Colonic mucosa (tissue), 4 donors: Measurements from ENCODE around the gene ZCCHC17. TPM values are rescaled to one million over a fixed set of nuclear protein-coding genes. Genes with fewer than 3 reads are reported as not detected.

Source experiments
- DNase-seq: peaks from one replicate; pipeline ENCODE4 v3.0.0-alpha.2; 2020
- H3K27ac ChIP-seq: fragments of 200-600 bp; one replicate; pipeline ENCODE4 v1.8.0; 2021
- H3K27me3 ChIP-seq: fragments of 200-600 bp; one replicate; pipeline ENCODE4 v1.8.0; 2021
- H3K36me3 ChIP-seq: fragments of 200-600 bp; one replicate; pipeline ENCODE4 v1.8.0; 2021
- H3K4me1 ChIP-seq: fragments of 200-600 bp; one replicate; pipeline ENCODE4 v1.8.0; 2021; ENCODE audit warnings: mild to moderate bottlenecking
- H3K4me3 ChIP-seq: fragments of 200-600 bp; one replicate; pipeline ENCODE4 v1.8.0; 2021
- H3K9ac ChIP-seq, 2 donors: one replicate each; pipeline ENCODE4 v1.7.0; 2013; ENCODE audit warnings: control low read depth in 2 of 2, low read depth in 2 of 2, low read length in 2 of 2
- H3K9me3 ChIP-seq: fragments of 200-600 bp; one replicate; pipeline ENCODE4 v1.8.0; 2021
- CTCF ChIP-seq: fragments of 200-600 bp; IDR thresholded peaks from one replicate; pipeline ENCODE4 v1.8.0; 2022; ENCODE audit warnings: antibody characterized with exemption, mild to moderate bottlenecking
- intact Hi-C: fragments of 100-400 bp; cut with DNase I; formaldehyde crosslinking; loops from one replicate; pipeline ENCODE4 v1.14.1; 2022
- total RNA-seq, 2 donors: library from RNA; stranded (reverse); fragmentation: NEBNext Ultra II Directional in 1 of 2; extraction: Animal tissue kit (Norgen Biotek cat#: 25700) in 1 of 2; gene quantifications; one replicate each; pipeline ENCODE4 v1.2.1, GENCODE V29; 2021
- donor health status: healthy.
- donor health status: DM: no; HTN: no; CAD: no.
- donor health status: DM: no; HTN: no; CAD: no.

The ZCCHC17 gene
- total RNA-seq, 2 donors from 2014 or later: 19.8 to 23.9 TPM

GRCh38 chr1:31373056-31373896 is 76.4 kb downstream of the ZCCHC17 start, which contains the start of gene FABP3:
FABP3 (minus strand) TSS chr1:31373076; CDS start chr1:31373014, 62 bp downstream.
- Histone ChIP-seq H3K27me3 (no peaks in the 10 kb centered on the region), H3K4me3 (peak within 1 kb of the TSS; percentile 24), H3K9me3 (no peaks in the 10 kb centered on the region), H3K27ac (peak within 1 kb of the TSS; percentile 67), H3K9ac (peak within 1 kb of the TSS; percentile 45 to 75), H3K36me3 (no peaks in the 10 kb centered on the region), H3K4me1 (peaks cover 16% of the 10 kb centered on the region)
- no peak for TF ChIP-seq CTCF
- peak; percentile 92 for DNase-seq
- intact Hi-C loops: no loop called here

GRCh38 chr1:31373897-31374486 is 77.2 kb downstream of the ZCCHC17 start:
- H3K27me3 ChIP-seq: no peaks in the 10 kb centered on the region
- no peaks in the 10 kb centered on the region for H3K36me3 ChIP-seq
- peak overlapping the region; percentile 24 for H3K4me3 ChIP-seq
- no peak for TF ChIP-seq CTCF
- DNase-seq: no peak
- peak overlapping the region in 1 of 2 donors; percentile 41 for H3K9ac ChIP-seq
- H3K4me1 ChIP-seq: peaks cover 16% of the 10 kb centered on the region
- no peaks in the 10 kb centered on the region for H3K9me3 ChIP-seq
- peak overlapping the region; percentile 67 for H3K27ac ChIP-seq
- intact Hi-C loops: no loop called here

GRCh38 chr1:31374511-31375196 is 77.8 kb downstream of the ZCCHC17 start:
- Histone ChIP-seq H3K4me3 (no peak overlapping the region), H3K36me3 (no peaks in the 10 kb centered on the region), H3K27ac (no peak overlapping the region), H3K9ac (no peak overlapping the region), H3K27me3 (no peaks in the 10 kb centered on the region), H3K9me3 (no peaks in the 10 kb centered on the region), H3K4me1 (peaks cover 16% of the 10 kb centered on the region)
- TF ChIP-seq CTCF: no peak
- intact Hi-C loops: no loop called here
- DNase-seq: no peak

GRCh38 chr1:31376375-31377134 is 79.7 kb downstream of the ZCCHC17 start:
- no peak for DNase-seq
- Histone ChIP-seq H3K9me3 (no peaks in the 10 kb centered on the region), H3K27ac (no peak overlapping the region), H3K9ac (no peak overlapping the region), H3K36me3 (no peaks in the 10 kb centered on the region), H3K27me3 (no peaks in the 10 kb centered on the region), H3K4me1 (peaks cover 16% of the 10 kb centered on the region), H3K4me3 (no peak overlapping the region)
- intact Hi-C loops: no loop called here
- TF ChIP-seq CTCF: no peak

GRCh38 chr1:31377364-31377863 is 80.6 kb downstream of the ZCCHC17 start:
- Histone ChIP-seq H3K9me3 (no peaks in the 10 kb centered on the region), H3K4me1 (peaks cover 16% of the 10 kb centered on the region), H3K27me3 (no peaks in the 10 kb centered on the region), H3K9ac (no peak overlapping the region), H3K4me3 (no peak overlapping the region), H3K27ac (no peak overlapping the region), H3K36me3 (no peaks in the 10 kb centered on the region)
- no peak for TF ChIP-seq CTCF
- DNase-seq: no peak
- intact Hi-C loops: no loop called here
